ENCODE data around the gene BRAP.
"Not testable (repeated sequence)": the region's sequence is repeated elsewhere in the genome, so short reads cannot be mapped to it uniquely, and the experiment has no call there.

Gene BRAP

DNA sequence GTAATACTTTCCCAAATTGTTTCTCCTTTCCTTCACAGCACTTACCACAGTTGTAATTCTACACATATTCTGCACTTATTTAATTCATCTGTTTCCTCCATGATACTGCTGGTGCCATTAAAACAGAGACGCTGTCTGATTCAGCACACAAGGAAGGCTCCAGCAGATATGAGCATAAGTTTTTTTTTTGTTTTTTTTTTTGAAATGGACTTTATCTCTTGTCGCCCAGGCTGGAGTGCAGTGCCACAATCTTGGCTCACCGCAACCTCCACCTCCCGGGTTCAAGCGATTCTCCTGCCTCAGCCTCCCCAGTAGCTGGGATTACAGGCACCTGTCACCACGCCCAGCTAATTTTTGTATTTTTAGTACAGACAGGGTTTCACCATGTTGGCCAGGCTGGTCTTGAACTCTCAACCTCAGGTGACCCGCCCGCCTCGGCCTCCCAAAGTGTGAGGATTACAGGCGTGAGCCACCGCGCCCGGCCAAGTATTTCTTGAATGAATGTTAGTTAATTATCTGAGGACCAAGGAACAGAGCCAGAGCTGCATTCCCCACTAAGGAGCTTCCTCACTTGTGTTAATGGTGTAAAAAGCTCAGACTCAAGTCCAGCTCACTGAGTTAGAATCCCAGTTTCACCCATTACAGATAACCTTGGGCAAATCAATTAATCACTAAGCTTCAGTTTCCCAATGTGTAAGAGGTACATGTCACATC, 1.1 kb downstream of the BRAP start:
- DNase-seq (ENCODE audit: low read depth in 2 of 2, low spot score in 1 of 2) = not testable (repeated sequence)

DNA sequence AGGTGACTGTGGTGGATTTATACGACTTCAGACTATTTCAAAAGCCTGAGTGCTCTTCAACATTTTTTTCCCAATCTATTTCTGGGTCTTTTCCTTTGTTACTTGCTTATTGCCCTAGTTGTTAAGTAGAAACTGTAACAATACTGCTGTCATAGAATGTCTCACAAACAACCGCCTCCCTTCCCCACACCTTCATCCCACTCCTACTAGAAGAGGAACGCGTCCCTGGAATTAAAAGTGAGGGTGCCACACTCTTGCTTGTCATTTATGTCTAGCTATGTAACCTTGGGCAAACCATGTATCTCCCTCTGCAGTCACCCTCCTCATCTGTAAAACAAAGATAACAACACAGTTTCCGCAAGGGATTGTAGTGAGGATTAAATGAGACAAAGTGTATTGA, 8.6 kb downstream of the BRAP start:
- DNase-seq (ENCODE audit: low read depth in 2 of 2, low spot score in 1 of 2) = no peak

DNA sequence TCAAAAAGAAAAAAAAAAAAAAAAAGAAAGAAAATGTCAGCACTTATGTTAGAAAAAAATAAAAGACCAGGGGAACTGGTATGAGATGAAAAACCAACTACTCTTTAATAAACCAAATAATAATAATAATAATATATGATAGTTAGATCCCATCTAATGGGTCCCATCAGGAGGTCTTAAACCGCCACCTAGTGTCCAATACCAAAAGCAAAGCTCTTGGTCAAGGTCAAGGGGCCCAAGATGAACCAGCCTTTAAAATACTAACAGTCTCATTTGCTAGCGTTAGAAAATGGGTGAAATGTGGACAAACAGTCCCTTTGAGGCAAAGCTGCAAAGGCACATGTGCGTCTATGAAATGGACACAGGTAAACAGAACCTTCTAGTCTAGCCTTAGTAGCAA, 12.3 kb downstream of the BRAP start:
- DNase-seq (ENCODE audit: low read depth in 2 of 2, low spot score in 1 of 2) = no peak

DNA sequence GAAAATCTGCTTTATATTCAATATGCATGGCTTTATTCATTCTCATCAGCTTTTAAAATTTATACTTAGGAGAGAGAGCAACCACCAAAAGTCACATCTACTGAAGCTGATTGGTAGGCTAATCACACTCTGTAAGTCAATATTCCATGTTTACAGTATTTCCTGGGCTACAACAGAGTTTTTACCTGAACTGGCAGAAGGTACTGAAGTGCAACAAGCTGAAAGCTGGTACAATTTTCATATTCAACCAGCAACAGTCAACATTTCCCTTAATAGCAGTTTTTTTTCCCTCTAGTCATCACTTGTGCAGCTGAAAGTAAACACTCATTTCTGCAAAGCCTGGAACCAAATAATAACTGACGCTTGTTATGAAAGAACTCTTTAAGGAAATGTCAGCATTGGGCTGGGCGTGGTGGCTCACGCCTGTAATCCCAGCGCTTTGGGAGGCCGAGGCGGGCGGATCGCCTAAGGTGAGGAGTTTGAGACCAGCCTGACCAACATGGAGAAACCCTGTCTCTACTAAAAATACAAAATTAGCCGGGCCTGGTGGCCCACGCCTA, 12.9 kb downstream of the BRAP start:
- no peak for DNase-seq (ENCODE audit: low read depth in 2 of 2, low spot score in 1 of 2)

DNA sequence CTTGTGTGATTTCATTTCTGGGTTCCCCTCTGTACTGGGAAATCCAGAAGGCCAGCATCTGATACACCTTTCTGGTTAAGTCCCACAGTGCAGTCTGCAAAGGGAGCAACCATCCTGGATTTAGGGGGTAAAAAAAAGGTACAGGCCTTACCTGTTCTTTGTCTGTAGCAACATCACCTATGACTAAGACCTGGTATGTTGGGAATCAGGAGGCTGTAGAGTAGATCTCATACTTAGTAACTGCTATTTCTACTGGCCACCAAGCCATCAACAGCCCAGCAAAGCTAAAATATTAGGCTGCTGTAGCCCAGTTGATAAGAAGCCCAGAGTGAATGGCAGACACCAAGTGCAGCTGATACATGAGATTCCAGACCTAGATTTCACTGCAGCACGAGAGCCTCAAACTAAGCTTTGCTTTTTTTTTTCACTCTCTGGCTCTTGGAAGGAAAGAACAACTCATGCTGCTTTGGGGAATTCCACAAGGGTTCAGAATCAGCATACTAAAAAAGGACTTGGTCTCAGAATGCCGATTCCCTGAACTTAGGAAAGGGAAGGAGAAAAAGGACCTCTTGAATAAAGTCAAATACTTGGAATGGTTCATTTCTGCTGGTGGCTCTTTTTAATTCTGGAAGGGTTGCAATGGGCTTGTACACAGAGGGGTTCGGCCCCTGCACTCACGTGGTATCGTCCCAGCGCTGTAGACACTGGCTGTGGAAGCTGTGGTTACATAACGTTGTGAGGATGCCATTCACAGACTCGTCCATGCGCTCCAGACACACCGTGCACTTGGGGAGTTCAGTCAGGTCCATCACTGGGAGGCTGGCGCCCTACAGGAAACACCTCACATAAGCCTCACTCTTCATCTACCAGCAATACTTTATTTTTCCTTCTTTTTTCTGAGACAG, 20.5 kb downstream of the BRAP start:
- DNase-seq (ENCODE audit: low read depth in 2 of 2, low spot score in 1 of 2) = no peak

DNA sequence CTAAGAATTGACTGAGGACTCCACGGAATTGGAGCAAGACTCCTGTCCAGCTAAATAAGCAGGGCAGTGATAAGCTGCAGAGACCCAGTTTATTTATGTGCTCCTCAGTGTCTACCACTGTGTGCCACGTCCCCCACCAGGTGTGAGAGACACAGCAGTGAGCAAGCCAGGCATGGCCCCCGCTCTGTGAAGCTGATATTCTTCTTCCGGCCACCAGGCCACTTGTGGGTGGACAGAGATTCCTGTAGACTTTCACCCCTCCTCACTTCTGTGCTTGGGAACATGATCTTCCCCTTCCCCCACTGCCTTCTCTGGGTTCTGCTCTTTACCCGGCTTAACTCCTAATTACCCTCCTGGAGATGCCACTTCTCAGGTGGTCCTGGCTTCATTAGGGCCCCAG, 21.3 kb downstream of the BRAP start:
- no peak for DNase-seq (ENCODE audit: low read depth in 2 of 2, low spot score in 1 of 2)

DNA sequence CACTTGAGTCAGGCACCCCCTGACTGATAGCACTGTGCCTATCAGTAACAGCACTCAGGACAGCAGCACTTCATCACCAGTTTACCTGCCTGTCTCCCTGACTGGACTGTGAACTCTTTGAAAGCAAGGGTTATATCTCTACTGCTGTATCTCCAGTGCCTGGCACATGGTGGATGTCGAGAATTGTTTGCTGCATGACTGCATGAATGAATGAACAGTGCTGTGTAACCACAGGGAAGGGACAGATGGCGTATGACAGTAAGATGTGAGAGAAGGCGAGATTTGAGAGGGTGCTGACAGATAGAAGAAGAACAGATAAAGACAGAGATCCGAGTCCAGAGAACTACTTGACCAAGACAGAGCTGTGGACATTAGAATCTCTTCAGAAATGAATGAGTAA, 29.7 kb downstream of the BRAP start:
- no peak for DNase-seq (ENCODE audit: low read depth in 2 of 2, low spot score in 1 of 2)

DNA sequence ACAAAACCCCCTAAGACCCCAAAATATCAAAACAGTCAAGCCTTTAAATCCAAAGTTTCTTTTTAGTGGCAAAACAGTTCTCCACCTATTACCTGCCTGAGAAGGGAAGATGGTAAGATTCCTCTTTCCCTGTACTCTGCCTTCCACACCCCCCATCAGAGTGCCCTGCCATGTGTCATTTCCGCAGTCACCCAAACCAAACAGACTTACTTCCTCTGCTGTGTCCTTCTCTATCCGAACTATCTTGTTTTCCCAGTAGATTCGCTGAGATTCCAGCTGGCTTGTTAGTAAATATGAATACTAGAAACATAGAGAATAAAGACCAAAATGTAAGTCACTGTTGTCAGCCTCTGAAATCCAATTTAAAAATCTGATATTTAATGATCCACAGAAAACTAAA, 30.4 kb downstream of the BRAP start:
- no peak for DNase-seq (ENCODE audit: low read depth in 2 of 2, low spot score in 1 of 2)

DNA sequence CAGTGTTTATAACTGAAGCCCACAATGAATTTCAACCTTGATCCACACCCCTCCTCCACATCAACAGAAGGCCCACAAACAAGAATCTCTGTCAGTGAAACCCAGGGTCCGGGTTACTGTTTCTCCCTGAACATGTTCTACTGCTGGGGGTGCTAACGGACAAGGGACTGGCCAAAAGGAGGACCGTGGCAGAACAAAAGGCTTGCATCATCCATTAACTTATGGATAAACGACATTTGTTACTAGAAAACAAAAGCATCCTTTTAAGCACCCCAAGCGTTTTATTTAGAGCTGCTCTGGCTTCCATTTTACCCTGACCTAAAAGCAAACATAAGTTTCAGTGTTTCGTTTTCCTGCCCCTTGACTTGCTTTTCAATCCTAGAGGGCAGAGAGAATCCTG, 32.2 kb downstream of the BRAP start:
- DNase-seq (ENCODE audit: low read depth in 2 of 2, low spot score in 1 of 2) = no peak

DNA sequence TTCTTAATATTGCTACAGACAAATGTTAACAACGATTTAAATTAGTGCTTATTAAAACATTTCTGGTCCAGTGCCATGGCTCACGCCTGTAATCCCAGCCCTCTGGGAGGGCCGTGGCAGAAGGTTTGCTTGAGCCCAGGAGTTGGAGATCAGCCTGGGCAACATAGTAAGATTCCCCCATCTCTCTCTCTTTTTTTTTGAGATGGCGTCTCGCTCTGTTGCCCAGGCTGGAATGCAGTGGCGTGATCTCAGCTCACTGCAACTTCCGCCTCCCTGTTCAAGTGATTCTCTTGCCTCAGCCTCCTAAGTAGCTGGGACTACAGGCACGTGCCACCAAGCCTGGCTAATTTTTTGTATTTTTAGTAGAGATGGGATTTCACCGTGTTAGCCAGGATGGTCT, 33.2 kb downstream of the BRAP start:
- DNase-seq (ENCODE audit: low read depth in 2 of 2, low spot score in 1 of 2) = not testable (repeated sequence)

DNA sequence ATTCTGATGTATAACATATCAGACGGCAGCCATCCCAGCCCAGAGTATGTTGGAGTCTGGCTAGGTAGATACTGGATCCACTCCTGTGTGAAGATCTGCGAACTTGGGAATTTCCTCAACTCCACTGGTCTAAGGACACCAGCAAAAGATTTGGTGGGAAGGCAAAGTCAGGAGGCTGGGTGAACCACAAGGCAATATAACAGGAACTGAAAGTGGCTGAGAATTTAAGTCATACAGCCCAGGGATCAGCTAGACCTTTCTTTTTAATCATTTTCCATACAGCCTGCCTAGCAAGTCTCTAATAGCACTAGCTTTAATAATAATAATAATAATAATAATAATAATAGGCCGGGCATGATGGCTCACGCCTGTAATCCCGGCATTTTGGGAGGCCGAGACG, 34.8 kb downstream of the BRAP start:
- no peak for DNase-seq (ENCODE audit: low read depth in 2 of 2, low spot score in 1 of 2)

DNA sequence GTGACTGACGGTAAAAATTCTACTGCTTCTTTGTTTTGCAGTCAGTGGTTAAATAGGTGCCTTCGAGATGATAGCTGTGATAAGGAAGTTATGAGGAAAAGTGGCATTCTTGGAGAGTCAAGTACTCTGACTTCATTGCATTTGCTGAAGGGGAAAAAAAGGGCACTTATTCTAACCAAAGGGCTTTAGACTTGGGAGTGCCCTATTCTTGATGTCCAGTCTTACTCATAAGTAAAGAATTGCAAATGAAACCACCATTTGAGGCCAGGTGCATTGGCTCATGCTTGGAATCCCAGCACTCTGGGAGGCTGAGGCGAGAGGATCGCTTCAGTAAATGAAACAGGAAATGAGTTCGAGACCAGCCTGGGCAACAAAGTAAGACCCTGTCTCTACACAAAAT, 40.3 kb downstream of the BRAP start:
- DNase-seq (ENCODE audit: low read depth in 2 of 2, low spot score in 1 of 2) = no peak

DNA sequence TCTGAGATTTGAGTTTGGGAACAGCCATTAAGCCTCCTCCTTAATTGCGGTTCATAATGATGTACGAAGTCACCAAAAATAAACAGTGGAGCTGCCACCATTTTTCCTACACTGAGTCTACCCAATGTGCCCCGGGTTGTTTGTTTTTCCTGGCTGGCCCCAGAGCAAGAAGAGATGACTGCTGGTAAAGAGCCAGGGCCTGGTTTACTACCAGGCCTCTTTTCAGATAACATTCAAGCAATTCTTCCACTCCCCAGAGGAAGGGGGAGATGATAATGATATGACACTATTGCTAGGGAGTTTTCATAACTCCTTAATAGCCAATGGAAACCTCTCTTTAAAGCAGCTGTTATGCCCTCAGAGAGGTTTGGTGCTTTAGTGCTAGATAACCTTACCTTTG, 42.3 kb downstream of the BRAP start:
- DNase-seq (ENCODE audit: low read depth in 2 of 2, low spot score in 1 of 2) = no peak

DNA sequence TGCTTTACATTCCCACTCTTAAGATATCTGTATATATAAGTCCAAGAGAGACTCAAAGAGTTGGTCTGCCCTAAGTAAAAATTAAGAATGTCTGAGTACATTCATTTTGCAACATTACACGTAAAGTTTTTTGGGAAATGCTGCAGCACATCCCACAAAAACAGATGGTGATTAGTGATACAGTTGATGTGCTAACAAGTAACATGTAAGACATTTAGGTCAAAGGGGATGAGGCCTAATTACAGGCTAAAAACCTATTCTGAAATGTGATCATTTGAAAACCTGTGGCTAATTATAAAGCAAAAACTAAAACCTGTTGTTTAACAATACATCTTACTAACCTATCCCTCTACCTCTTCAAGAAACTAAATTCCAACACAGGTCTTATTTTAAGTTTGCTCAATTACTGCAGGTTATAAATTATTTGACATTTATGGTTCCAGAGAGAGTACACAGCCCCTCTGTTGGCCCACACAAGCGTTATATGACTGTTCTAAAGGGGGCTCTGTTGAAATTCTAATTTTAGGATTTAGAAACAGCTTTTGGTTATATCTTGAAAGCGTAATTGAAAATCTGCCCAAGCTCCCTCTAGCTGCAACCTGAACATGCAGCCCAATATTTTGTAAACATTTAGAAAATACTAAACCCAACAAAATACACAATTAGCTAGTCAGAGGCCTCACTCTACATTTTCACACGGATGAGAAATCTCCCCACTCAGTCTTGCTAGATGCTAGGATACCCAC, 42.9 kb downstream of the BRAP start:
- no peak for DNase-seq (ENCODE audit: low read depth in 2 of 2, low spot score in 1 of 2)

DNA sequence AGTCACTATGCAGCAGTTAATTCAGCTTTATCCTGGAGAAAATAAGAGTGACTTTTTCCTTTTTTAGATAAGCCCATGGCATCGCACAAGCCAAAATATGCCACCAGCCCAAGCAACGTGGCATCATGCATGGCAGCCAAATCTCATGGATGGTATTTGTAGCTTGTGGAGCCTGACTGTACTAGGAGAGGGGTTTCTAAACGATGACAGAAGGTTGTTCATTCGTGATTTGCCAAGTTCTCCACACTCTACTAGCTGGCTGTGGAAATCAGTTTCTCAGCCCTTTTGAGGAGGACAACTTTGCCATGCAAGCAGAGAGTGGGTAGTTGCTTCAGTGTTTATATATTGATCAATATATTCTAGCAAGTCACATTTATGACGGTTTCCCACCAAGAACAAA, 45.2 kb downstream of the BRAP start:
- DNase-seq (ENCODE audit: low read depth in 2 of 2, low spot score in 1 of 2) = no peak

DNA sequence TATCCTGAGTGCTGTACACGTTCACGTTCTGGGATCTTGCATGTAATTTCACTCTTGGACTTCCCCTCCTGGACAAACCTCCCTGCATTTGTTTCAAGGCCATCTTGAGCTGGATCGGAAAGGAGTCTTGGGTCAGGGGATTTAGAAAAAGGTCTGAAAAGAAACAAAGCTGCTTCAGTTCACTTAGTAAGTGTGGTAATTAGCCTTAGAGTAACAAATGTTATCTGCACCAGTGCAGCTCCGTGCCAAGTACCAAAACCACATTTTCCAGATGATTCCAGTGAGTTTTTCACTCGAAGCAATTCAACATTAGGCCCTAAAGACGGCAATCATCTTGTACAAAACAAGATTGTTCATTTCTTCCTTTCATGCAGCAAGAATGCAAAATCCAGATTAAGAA, 47.2 kb downstream of the BRAP start:
- DNase-seq (ENCODE audit: low read depth in 2 of 2, low spot score in 1 of 2) = no peak

DNA sequence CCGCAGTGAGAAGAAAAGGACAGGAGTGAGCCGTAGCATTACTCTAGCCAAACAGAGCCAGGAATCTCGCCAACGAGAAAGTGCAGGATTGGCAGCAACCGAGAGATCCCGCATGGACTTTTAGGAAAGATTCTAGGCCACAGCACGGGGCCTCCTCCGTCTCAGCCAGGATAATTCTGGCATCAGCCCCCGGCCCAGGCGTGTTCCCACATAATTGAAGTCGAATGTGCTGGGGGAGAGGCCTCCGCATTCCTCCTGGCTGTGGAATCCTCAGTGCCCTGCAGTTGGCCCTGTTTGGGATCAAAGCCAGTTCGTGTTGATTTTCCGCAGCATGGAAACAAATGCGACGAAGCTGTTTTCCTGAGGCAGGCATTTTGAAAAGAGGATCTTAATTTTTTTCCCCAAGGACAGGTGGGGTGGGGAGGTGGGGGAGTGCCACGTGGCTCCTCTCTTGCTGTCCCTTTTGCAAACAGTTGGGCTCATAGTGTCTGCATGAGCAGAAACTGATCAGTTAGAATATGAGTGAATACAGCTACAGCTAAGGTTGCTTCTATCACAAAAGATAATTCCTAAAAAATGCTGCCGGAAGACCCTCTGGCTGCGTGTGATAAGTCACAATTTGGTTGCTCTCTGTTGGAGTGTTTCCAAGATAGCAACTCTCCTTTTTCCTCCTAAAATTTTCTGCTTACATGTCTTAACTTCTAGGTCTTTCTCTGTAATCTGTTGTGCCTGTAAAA, 49.4 kb downstream of the BRAP start:
- DNase-seq (ENCODE audit: low read depth in 2 of 2, low spot score in 1 of 2) = no peak

DNA sequence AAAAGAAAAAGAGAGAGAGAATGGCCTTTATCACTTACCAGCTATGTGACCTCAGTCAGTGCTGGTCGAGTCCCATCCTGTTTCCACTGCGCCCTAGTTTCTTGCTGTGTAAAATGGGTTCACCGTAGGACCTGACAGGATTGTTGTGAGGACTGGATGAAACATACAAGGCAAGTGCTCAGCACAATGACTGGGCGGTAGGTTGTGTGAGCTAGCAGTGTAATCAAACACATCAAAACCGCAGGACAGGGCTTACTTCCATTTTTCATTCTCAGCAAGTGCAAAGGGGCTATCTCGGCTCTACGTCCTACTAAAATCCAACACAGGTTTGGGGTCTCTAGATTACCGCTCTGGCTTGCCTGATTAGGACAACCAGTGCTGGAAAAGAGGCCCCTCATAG, 50.2 kb downstream of the BRAP start:
- DNase-seq (ENCODE audit: low read depth in 2 of 2, low spot score in 1 of 2) = no peak

DNA sequence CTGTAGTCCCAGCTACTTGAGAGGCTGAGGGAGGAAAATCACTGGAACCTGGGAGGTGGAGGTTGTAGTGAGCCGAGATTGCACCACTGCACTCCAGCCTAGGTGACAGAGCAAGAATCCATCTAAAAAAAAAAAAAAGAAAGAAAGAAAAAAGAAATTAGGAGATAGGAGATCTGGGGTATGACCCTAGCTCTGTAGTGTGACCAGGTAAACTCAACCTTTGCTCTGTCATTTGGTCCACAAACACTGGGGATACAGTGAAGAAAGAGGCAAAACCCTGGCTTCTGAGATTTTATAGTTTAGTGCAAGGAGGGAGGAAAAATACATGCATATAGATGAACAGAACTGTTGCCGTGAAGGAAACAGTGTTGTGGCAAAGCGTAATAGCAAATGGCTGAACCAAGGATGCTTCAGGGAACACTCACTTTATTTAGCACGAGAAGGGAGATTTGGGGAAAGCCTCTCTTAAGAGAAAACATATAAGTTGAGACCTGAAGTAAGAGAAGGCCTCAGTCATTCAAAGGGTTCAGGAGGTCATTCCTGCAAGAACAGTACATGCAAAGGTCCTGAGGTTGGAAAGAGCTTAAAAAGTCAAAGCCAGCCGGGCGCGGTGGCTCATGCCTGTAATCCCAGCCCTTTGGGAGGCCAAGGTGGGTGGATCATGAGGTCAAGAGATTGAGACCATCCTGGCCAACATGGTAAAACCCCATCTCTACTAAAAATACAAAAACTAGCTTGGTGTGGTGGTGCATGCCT, 57.1 kb downstream of the BRAP start:
- no peak for DNase-seq (ENCODE audit: low read depth in 2 of 2, low spot score in 1 of 2)

DNA sequence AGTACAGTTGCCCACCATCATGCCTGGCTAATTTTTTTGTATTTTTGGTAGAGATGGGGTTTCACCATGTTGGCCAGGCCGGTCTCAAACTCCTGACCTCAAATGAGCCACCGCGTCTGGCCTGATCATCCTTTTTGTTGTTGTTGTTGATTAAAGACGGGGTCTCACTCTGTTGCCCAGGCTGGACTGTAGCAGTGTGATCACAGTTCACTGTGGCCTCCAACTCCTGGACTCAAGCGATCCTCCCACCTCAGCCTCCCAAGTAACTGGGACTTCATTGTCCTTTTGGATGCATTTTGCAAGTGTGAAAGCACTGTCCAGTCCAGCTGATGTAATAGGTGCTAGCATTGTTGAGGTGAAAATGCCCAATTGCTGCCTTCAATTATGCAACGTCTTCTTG, 59.5 kb downstream of the BRAP start:
- DNase-seq (ENCODE audit: low read depth in 2 of 2, low spot score in 1 of 2) = no peak
